Coronary artery (tissue), 2 donors: Measurements from ENCODE around the gene NTN5.

Experiments
- DNase-seq: peaks from one replicate; pipeline ENCODE4 v3.0.0-alpha.2; 2017; ENCODE audit warnings: low spot score
- H3K27ac ChIP-seq, 2 donors: fragments of 200-600 bp; sonication (generic); one replicate each; pipeline ENCODE4 v1.5.1; 2016 to 2019
- H3K4me3 ChIP-seq: fragments of 200-600 bp; sonication (generic); 2 replicates; pipeline ENCODE4 v1.5.1; 2016; ENCODE audit warnings: mild to moderate bottlenecking, moderate library complexity
- TF ChIP-seq, protein P1 (sequence below): fragments of 200-600 bp; sonication (generic); IDR thresholded peaks from one replicate; pipeline ENCODE4 v1.5.1; 2019; ENCODE audit warnings: antibody characterized with exemption

Gene NTN5

DNA sequence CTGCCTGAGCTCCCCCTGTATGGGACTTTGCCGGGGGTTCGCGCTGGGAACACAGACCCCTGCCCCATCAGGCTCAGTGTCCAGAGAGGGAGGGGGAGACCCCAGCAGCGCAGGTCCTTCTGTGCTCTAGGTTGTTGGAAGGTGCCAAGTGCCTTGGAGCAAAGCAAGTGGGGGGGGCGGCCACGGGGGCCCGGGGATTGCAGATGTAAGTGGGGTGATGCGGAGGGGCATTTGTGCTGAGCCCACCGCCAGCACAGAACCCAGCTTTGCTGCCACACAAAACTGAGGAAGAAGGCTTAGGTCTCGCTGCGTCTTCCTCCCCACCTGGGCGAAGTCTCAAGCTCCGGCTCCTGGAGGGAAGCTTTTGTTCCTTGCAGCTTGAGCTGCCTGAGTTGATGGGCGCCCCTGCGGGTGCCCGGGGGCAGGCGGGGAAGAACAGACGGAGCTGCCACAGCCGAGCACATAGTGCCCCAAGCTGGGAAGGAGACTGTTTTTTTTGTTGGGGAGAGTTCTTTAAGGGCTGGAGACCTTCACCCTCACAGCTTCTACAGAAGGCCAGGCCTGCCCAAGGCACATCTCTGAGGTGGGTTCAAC, 1.5 kb upstream of the NTN5 start:
- H3K27ac ChIP-seq: no peak overlapping the region
- no peak for DNase-seq
- TF ChIP-seq, protein P1, sequence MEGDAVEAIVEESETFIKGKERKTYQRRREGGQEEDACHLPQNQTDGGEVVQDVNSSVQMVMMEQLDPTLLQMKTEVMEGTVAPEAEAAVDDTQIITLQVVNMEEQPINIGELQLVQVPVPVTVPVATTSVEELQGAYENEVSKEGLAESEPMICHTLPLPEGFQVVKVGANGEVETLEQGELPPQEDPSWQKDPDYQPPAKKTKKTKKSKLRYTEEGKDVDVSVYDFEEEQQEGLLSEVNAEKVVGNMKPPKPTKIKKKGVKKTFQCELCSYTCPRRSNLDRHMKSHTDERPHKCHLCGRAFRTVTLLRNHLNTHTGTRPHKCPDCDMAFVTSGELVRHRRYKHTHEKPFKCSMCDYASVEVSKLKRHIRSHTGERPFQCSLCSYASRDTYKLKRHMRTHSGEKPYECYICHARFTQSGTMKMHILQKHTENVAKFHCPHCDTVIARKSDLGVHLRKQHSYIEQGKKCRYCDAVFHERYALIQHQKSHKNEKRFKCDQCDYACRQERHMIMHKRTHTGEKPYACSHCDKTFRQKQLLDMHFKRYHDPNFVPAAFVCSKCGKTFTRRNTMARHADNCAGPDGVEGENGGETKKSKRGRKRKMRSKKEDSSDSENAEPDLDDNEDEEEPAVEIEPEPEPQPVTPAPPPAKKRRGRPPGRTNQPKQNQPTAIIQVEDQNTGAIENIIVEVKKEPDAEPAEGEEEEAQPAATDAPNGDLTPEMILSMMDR: no peak
- H3K4me3 ChIP-seq: no peak overlapping the region

DNA sequence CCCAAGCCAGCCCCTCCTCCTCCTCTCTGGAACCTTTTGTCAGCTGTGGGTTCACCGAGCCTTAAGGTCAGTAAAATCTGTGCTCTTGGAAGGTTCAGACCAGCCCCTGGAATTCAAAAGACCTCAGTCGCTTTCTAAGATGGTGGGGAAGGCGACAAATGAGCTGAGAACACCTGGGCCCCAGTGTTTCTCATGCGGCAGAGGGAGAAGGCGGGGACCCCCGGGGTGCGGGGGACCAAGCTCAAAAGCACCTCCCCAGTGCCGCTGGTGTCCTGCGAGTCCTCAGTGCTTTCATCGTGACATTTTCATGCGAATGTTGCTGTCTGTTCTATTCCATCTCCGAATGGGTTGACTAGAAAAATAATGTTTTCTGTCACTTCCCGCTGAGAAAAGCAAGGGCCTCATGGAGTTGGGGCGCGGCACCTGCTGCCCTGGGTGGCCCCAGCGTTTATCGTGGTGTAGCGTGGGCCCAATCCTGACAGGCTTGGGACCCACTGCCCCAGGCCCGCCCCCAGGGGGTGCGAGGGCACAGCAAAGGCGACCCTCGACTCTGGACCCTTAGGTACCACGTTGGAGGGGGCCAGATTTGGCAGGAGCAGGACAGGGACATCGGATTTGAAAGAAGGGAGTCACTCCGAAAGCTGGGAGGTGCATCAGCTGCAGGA, 751 bp upstream of the NTN5 start:
- no peak overlapping the region for H3K27ac ChIP-seq

DNA sequence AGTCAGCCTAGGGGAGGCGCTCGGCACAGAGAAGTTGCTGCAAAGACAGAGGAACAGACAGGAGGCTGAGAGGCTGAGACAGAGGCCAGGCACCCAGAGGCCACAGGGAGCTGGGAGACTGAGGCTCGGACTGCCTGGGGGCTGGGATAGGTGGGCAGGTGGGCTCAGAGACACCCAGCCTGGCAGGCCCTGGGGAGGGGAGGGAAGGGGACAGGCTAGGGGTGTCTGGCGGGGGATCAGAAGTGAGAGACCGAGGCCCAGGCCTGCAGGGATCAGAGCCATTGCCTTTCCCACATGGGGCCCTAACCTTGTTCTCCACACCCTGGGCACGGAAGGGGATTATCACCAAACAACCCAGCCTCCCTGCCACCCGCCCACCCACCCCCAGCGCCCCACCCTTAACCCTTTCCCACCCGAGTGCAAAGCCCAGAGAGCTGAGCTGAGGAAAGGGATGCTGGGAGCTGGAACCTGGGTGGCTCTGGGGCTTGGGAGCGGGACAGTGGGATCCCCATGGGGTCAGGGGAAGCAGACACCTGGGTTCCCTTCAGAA, 1.3 kb downstream of the NTN5 start:
- H3K27ac ChIP-seq: no peak overlapping the region
- H3K4me3 ChIP-seq: no peak overlapping the region
- no peak for DNase-seq
- TF ChIP-seq, protein P1: no peak

More for the DNA sequence above, 751 bp upstream of the NTN5 start:
- no peak overlapping the region for H3K4me3 ChIP-seq
- DNase-seq: no peak
- TF ChIP-seq, protein P1: no peak

DNA sequence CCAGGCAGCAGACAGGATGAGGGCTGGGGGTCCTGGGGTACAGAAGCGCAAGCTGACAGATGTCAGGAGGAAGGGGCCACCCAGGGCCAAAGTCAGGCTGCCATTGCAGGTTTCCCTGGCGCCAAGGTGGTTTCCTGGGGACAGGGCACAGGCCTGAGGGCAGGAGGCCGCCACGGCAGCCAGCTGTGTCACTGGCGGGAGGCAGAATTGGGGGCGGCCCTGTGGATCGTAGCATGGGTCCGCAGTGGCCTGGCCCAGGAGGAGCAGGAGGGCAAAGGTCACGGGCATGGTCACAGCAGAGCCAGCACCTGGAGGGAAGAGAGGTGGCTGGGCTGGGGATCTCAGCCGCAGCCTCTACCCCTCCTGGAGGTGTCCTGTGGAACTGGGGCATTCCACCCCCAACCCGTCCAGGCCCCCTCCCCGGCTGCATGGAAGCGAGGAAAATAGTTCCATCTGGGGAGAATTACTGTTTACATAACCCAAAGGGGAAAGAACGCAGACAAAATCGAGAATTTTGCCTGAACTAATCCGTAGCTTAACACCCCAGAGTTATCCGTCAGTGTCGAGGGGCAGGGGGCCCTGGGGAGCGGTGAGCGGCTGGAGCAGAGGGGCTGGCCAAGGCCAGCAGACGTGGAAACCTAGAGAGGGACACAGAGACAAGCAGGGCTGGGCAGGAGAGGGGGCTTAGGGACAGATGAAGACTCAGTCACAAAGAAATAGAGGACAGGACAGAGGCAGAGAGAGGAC, 1.9 kb downstream of the NTN5 start:
- Histone ChIP-seq H3K27ac (no peak overlapping the region), H3K4me3 (no peak overlapping the region)
- TF ChIP-seq, protein P1: no peak
- no peak for DNase-seq

DNA sequence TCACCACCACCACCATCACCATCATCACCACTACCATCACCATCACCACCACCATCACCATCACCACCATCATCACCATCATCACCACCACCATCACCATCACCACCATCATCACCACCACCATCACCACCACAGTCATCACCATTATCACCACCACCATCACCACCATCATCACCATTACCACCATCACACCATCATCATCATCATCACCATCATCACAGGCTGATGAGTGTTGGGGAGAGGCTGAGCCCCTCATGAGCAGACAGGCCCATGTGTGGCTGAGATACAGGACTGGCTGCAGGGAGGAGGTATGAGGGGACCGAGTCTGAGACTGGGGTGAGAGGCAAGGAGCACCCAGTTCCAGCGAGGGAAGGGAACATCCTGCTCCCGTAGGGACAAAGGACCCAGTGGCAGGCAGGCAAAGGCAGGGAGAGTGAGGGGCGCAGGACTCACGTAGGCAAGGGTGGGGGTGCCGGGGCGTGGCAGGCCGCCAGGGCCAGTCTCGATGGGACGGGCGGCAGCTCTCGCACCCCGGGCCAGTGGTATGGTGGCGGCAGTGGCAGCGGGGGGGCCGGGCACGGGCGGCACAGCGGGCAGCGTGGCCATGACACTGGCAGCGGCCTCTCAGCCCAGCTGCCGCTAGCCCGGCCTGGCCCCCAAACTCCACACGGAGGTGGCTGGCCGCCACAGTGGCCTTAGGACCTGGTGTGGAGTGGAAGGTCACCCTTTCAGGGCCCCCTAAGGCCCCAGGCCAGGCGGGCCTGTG, 2.7 kb downstream of the NTN5 start:
- Histone ChIP-seq H3K4me3 (no peak overlapping the region), H3K27ac (no peak overlapping the region)
- no peak for DNase-seq
- TF ChIP-seq, protein P1: no peak

DNA sequence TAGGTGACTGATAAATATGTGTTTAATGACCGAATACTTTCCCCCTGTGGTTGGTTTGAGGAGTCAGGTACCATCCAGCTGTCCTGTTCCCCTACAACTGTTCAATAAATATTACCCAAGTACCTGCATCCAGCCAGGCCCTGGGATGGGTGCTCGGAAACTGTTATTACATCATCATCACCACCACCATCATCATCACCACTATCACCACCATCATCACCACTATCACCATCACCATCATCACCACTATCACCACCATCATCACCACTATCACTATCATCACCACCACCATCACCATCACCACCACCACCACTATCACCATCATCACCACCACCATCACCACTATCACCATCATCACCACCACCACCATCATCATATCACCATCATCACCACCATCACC, 4.1 kb downstream of the NTN5 start:
- DNase-seq: no peak
- TF ChIP-seq, protein P1: no peak
- Histone ChIP-seq H3K27ac (no peak overlapping the region), H3K4me3 (no peak overlapping the region)
